Gastroesophageal sphincter (tissue), 3 donors: ENCODE measurements around the gene HOXC9.

ENCODE experiments used
- CTCF ChIP-seq, 4 experiments: fragments of 200-600 bp in 2 of 4; fragments of 450-650 bp in 2 of 4; sonication (generic) in 1 of 4; IDR thresholded peaks; one replicate each; pipeline ENCODE4 v1.5.1; 2017 to 2019; ENCODE audit warnings: antibody characterized with exemption in 4 of 4, mild to moderate bottlenecking in 2 of 4, moderate library complexity in 2 of 4
- POLR2A ChIP-seq, 2 donors: fragments of 450-650 bp; IDR thresholded peaks; one replicate each; pipeline ENCODE4 v1.6.1; 2017; ENCODE audit warnings: antibody characterized with exemption in 2 of 2, mild to moderate bottlenecking in 2 of 2, moderate library complexity in 1 of 2

GRCh38 chr12:54038871-54039414, 39.0 kb downstream of the HOXC9 start:
- no peak for TF ChIP-seq POLR2A (IDR thresholded peaks at IDR 0.05)
- TF ChIP-seq CTCF (IDR thresholded peaks at IDR 0.05), result no peak
